Measurements from ENCODE around the gene TMEM154.
"Not testable (repeated sequence)": the region's sequence is repeated elsewhere in the genome, so short reads cannot be mapped to it uniquely, and the experiment has no call there.

The TMEM154 gene

GRCh38 chr4:152668338-152668964, 11.3 kb downstream of the TMEM154 start:
- no peak for DNase-seq
- 98% methylated on average over 11 of the region's 11 CpGs for WGBS (ENCODE audit: insufficient coverage)
- peaks cover 0 to 7% (median 2%) of the 10 kb centered on the region in 4 experiments for H3K4me1 ChIP-seq (ENCODE audit: control extremely low read depth in 1 of 4, control insufficient read depth in 4 of 4, insufficient read depth in 4 of 4, low read length in 3 of 4)
- no peak overlapping the region for H3K27ac ChIP-seq (ENCODE audit: insufficient read depth in 1 of 2, low read depth in 1 of 2, low read length in 2 of 2, poor library complexity in 1 of 2, severe bottlenecking in 2 of 2)
- no peaks in the 10 kb centered on the region for H3K9me3 ChIP-seq (ENCODE audit: control extremely low read depth in 1 of 5, control insufficient read depth in 4 of 5, insufficient read depth in 2 of 5, low read depth in 1 of 5, low read length in 4 of 5)
- CTCF ChIA-PET: interaction anchor here (1.0 kb wide), 1 partner anchor 132 kb away, joined by 3 read pairs; no protein-coding TSS in a partner anchor
- H3K4me3 ChIP-seq (ENCODE audit: control insufficient read depth in 1 of 7, extremely low read depth in 1 of 7, insufficient read depth in 4 of 7, low read depth in 2 of 7, low read length in 6 of 7): no peak overlapping the region
- H3K27me3 ChIP-seq (replicated peaks in 2 of 5; ENCODE audit: control insufficient read depth in 4 of 5, insufficient read depth in 5 of 5, low read length in 4 of 5): no peaks in the 10 kb centered on the region
- H3K36me3 ChIP-seq (ENCODE audit: control insufficient read depth in 4 of 4, insufficient read depth in 4 of 4, low read length in 3 of 4): no peaks in the 10 kb centered on the region
- POLR2A ChIA-PET: interaction anchor here (0.7 kb wide), 1 partner anchor 554 kb away, joined by 3 read pairs; no protein-coding TSS in a partner anchor

DNA sequence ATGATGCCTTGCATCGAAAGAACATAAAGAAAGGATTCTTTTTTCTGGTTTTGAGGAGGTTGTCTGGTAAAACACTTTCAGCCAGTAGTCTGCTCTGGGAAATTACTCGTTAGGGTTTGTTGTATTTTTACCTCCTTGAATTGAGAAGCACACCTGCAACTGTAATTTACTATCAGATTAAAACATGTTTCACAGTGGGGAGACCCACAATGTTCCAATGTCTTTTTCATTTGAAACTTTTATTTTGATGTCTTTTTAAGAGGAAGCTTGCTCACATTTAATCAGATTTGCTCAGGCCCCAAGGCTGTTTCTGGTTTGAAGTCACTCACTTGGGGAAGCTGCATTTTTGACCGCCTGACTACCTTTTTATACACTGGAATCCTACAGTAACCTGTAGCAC, 12.0 kb downstream of the TMEM154 start:
- Histone ChIP-seq H3K27me3 (replicated peaks in 2 of 5; ENCODE audit: control insufficient read depth in 4 of 5, insufficient read depth in 5 of 5, low read length in 4 of 5) (no peaks in the 10 kb centered on the region), H3K9me3 (ENCODE audit: control extremely low read depth in 1 of 5, control insufficient read depth in 4 of 5, insufficient read depth in 2 of 5, low read depth in 1 of 5, low read length in 4 of 5) (no peaks in the 10 kb centered on the region), H3K27ac (ENCODE audit: insufficient read depth in 1 of 2, low read depth in 1 of 2, low read length in 2 of 2, poor library complexity in 1 of 2, severe bottlenecking in 2 of 2) (no peak overlapping the region), H3K4me3 (ENCODE audit: control insufficient read depth in 1 of 7, extremely low read depth in 1 of 7, insufficient read depth in 4 of 7, low read depth in 2 of 7, low read length in 6 of 7) (no peak overlapping the region), H3K4me1 (ENCODE audit: control extremely low read depth in 1 of 4, control insufficient read depth in 4 of 4, insufficient read depth in 4 of 4, low read length in 3 of 4) (peaks cover 0 to 14% (median 7%) of the 10 kb centered on the region in 4 experiments), H3K36me3 (ENCODE audit: control insufficient read depth in 4 of 4, insufficient read depth in 4 of 4, low read length in 3 of 4) (no peaks in the 10 kb centered on the region)
- ChIA-PET CTCF (no interaction called here), POLR2A (no interaction called here)
- no peak for DNase-seq
- WGBS (ENCODE audit: insufficient coverage): 88% methylated on average over 1 of the region's 3 CpGs

DNA sequence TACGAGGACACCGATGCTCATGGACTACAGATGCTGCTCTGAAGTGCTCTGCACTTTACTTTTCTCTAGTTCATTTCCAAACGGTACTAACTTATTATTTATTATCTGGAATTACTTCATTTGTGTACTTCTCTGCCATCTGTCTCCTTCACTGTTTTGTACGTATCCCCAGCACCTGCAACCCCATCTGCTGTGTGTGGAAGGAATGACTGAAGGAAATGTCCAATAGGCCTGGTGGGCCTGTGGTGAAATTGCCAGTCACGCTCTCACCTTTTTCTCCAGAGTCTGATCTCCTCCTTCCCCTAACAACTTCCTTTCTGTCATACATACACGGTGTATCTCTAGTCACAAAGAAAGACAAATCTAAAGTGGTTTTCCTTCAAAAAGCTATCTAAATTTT, 12.9 kb downstream of the TMEM154 start:
- peaks cover 0 to 22% (median 10%) of the 10 kb centered on the region in 4 experiments for H3K4me1 ChIP-seq (ENCODE audit: control extremely low read depth in 1 of 4, control insufficient read depth in 4 of 4, insufficient read depth in 4 of 4, low read length in 3 of 4)
- ChIA-PET CTCF (interaction anchor here (0.6 kb wide), 1 partner anchor 11 kb away, joined by 3 read pairs; no protein-coding TSS in a partner anchor), POLR2A (no interaction called here)
- no peak overlapping the region for H3K27ac ChIP-seq (ENCODE audit: insufficient read depth in 1 of 2, low read depth in 1 of 2, low read length in 2 of 2, poor library complexity in 1 of 2, severe bottlenecking in 2 of 2)
- no peaks in the 10 kb centered on the region for H3K9me3 ChIP-seq (ENCODE audit: control extremely low read depth in 1 of 5, control insufficient read depth in 4 of 5, insufficient read depth in 2 of 5, low read depth in 1 of 5, low read length in 4 of 5)
- no peaks in the 10 kb centered on the region for H3K36me3 ChIP-seq (ENCODE audit: control insufficient read depth in 4 of 4, insufficient read depth in 4 of 4, low read length in 3 of 4)
- WGBS (ENCODE audit: insufficient coverage): 100% methylated on average over 2 of the region's 6 CpGs
- DNase-seq: no peak
- H3K27me3 ChIP-seq (replicated peaks in 2 of 5; ENCODE audit: control insufficient read depth in 4 of 5, insufficient read depth in 5 of 5, low read length in 4 of 5): no peaks in the 10 kb centered on the region
- H3K4me3 ChIP-seq (ENCODE audit: control insufficient read depth in 1 of 7, extremely low read depth in 1 of 7, insufficient read depth in 4 of 7, low read depth in 2 of 7, low read length in 6 of 7): no peak overlapping the region

DNA sequence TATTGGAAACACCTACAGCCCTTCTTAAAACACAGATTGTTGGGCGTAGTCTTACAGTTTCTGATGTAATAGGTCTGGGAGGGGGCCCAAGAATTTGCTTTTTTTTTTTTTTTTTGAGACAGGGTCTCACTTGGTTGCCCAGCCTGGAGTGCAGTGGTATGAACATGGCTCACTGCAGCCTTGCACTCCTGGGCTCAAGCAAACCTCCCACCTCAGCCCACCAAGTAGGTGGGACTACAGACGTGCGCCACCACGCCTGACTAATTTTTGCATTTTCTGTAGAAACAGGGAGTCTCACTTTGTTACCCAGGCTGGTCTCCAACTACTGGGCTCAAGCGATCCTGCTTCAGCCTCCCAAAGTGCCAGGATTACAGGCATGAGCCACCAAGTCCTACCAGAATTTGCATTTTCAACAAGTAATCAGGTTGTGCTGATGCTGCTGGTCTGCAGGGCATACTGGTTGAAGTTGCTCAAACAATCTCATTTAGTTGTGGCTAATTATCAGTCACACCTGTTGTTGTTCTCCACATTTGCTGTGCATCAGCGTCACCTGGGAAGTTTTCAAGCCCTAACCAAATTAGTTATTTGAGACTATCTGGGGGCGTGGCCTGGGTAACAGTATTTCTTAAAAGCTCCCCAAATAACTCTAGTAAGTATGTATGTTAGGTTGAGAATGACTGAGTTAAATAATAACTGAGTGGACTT, 14.0 kb downstream of the TMEM154 start:
- 98% methylated on average over 4 of the region's 7 CpGs for WGBS (ENCODE audit: insufficient coverage)
- no peak for DNase-seq
- Histone ChIP-seq H3K27ac (ENCODE audit: insufficient read depth in 1 of 2, low read depth in 1 of 2, low read length in 2 of 2, poor library complexity in 1 of 2, severe bottlenecking in 2 of 2) (no peak overlapping the region), H3K27me3 (replicated peaks in 2 of 5; ENCODE audit: control insufficient read depth in 4 of 5, insufficient read depth in 5 of 5, low read length in 4 of 5) (no peaks in the 10 kb centered on the region), H3K36me3 (ENCODE audit: control insufficient read depth in 4 of 4, insufficient read depth in 4 of 4, low read length in 3 of 4) (no peaks in the 10 kb centered on the region), H3K4me3 (ENCODE audit: control insufficient read depth in 1 of 7, extremely low read depth in 1 of 7, insufficient read depth in 4 of 7, low read depth in 2 of 7, low read length in 6 of 7) (no peak overlapping the region), H3K9me3 (ENCODE audit: control extremely low read depth in 1 of 5, control insufficient read depth in 4 of 5, insufficient read depth in 2 of 5, low read depth in 1 of 5, low read length in 4 of 5) (no peaks in the 10 kb centered on the region), H3K4me1 (ENCODE audit: control extremely low read depth in 1 of 4, control insufficient read depth in 4 of 4, insufficient read depth in 4 of 4, low read length in 3 of 4) (peaks cover 0 to 26% (median 11%) of the 10 kb centered on the region in 4 experiments)
- POLR2A ChIA-PET: no interaction called here
- CTCF ChIA-PET: no interaction called here

GRCh38 chr4:152664067-152664378, 15.8 kb downstream of the TMEM154 start:
- DNase-seq; H3K27me3 ChIP-seq (replicated peaks in 2 of 5; ENCODE audit: control insufficient read depth in 4 of 5, insufficient read depth in 5 of 5, low read length in 4 of 5); H3K36me3 ChIP-seq (ENCODE audit: control insufficient read depth in 4 of 4, insufficient read depth in 4 of 4, low read length in 3 of 4); H3K27ac ChIP-seq (ENCODE audit: insufficient read depth in 1 of 2, low read depth in 1 of 2, low read length in 2 of 2, poor library complexity in 1 of 2, severe bottlenecking in 2 of 2); POLR2A ChIA-PET; H3K9me3 ChIP-seq (ENCODE audit: control extremely low read depth in 1 of 5, control insufficient read depth in 4 of 5, insufficient read depth in 2 of 5, low read depth in 1 of 5, low read length in 4 of 5); CTCF ChIA-PET; H3K4me3 ChIP-seq (ENCODE audit: control insufficient read depth in 1 of 7, extremely low read depth in 1 of 7, insufficient read depth in 4 of 7, low read depth in 2 of 7, low read length in 6 of 7): not testable (repeated sequence)
- H3K4me1 ChIP-seq (ENCODE audit: control extremely low read depth in 1 of 4, control insufficient read depth in 4 of 4, insufficient read depth in 4 of 4, low read length in 3 of 4): peaks cover 0 to 26% (median 11%) of the 10 kb centered on the region in 4 experiments
- WGBS (ENCODE audit: insufficient coverage): no CpG with 5 or more reads among the region's 5 CpGs

GRCh38 chr4:152663203-152664066, 16.4 kb downstream of the TMEM154 start:
- no peaks in the 10 kb centered on the region for H3K27me3 ChIP-seq (replicated peaks in 2 of 5; ENCODE audit: control insufficient read depth in 4 of 5, insufficient read depth in 5 of 5, low read length in 4 of 5)
- H3K9me3 ChIP-seq (ENCODE audit: control extremely low read depth in 1 of 5, control insufficient read depth in 4 of 5, insufficient read depth in 2 of 5, low read depth in 1 of 5, low read length in 4 of 5): peaks cover 0 to 6% (median 2%) of the 10 kb centered on the region in 5 experiments
- no peaks in the 10 kb centered on the region for H3K36me3 ChIP-seq (ENCODE audit: control insufficient read depth in 4 of 4, insufficient read depth in 4 of 4, low read length in 3 of 4)
- H3K27ac ChIP-seq (ENCODE audit: insufficient read depth in 1 of 2, low read depth in 1 of 2, low read length in 2 of 2, poor library complexity in 1 of 2, severe bottlenecking in 2 of 2): no peak overlapping the region
- WGBS (ENCODE audit: insufficient coverage): 100% methylated on average over 3 of the region's 6 CpGs
- H3K4me1 ChIP-seq (ENCODE audit: control extremely low read depth in 1 of 4, control insufficient read depth in 4 of 4, insufficient read depth in 4 of 4, low read length in 3 of 4): peaks cover 0 to 25% (median 11%) of the 10 kb centered on the region in 4 experiments
- ChIA-PET POLR2A (no interaction called here), CTCF (no interaction called here)
- H3K4me3 ChIP-seq (ENCODE audit: control insufficient read depth in 1 of 7, extremely low read depth in 1 of 7, insufficient read depth in 4 of 7, low read depth in 2 of 7, low read length in 6 of 7): peak overlapping the region in 1 of 7 experiments; percentile 30
- peak; percentile 42 to 84 (median 74) for DNase-seq

Measured in common myeloid progenitor, CD34-positive (primary cell).